Heart left ventricle (tissue), 16 donors: ENCODE data around the gene PRKG1. TPM values are rescaled to one million over a fixed set of nuclear protein-coding genes. Genes with fewer than 3 reads are reported as not detected.

Experiments
- ATAC-seq, 4 donors: fragments of 200-7000 bp; cut with Tn5 transposase; one replicate each; pipeline ENCODE4 v1.9.1; 2020 to 2022; ENCODE audit warnings: moderate library complexity in 4 of 4, mild to moderate bottlenecking in 3 of 4, moderate number of reproducible peaks in 1 of 4
- DNase-seq, 5 donors: peaks; one replicate each; pipeline ENCODE4 v3.0.0-alpha.2; 2020
- H3K27ac ChIP-seq, 12 donors: fragments of 200-600 bp; sonication (generic) in 4 of 12; one replicate each; pipeline versions ENCODE4 v1.5.0 to v1.8.0; 2016 to 2022; ENCODE audit warnings: mild to moderate bottlenecking in 2 of 12
- H3K27me3 ChIP-seq, 9 donors: fragments of 200-600 bp; sonication (generic) in 2 of 9; one replicate each; pipeline versions ENCODE4 v1.5.1 to v1.8.0; 2016 to 2022; ENCODE audit warnings: mild to moderate bottlenecking in 3 of 9
- H3K36me3 ChIP-seq, 9 donors: fragments of 200-600 bp; sonication (generic) in 2 of 9; one replicate each; pipeline versions ENCODE4 v1.5.0 to v1.8.0; 2018 to 2022; ENCODE audit warnings: mild to moderate bottlenecking in 2 of 9
- H3K4me1 ChIP-seq, 12 donors: fragments of 200-600 bp; sonication (generic) in 4 of 12; one replicate each; pipeline versions ENCODE4 v1.5.0 to v1.8.0; 2016 to 2022; ENCODE audit warnings: mild to moderate bottlenecking in 3 of 12
- H3K4me3 ChIP-seq, 12 donors: fragments of 200-600 bp; sonication (generic) in 4 of 12; one replicate each; pipeline versions ENCODE4 v1.5.0 to v1.8.0; 2017 to 2022; ENCODE audit warnings: mild to moderate bottlenecking in 9 of 12, moderate library complexity in 4 of 12
- H3K9me3 ChIP-seq, 12 donors: fragments of 200-600 bp; sonication (generic) in 4 of 12; one replicate each; pipeline versions ENCODE4 v1.5.0 to v1.8.0; 2016 to 2022; ENCODE audit warnings: mild to moderate bottlenecking in 1 of 12
- CTCF ChIP-seq, 12 donors: fragments of 200-600 bp; sonication (generic) in 4 of 12; IDR thresholded peaks; one replicate each; pipeline versions ENCODE4 v1.5.0 to v1.8.0; 2018 to 2022; ENCODE audit warnings: antibody characterized with exemption in 12 of 12, mild to moderate bottlenecking in 5 of 12
- POLR2A ChIP-seq, 2 donors: fragments of 450-650 bp; IDR thresholded peaks; one replicate each; pipeline ENCODE4 v1.6.1; 2017; ENCODE audit warnings: antibody characterized with exemption in 2 of 2, mild to moderate bottlenecking in 2 of 2, moderate library complexity in 2 of 2
- WGBS, 4 donors: extraction: QIAGEN DNeasy Blood & Tissue Kit in 2 of 4; methylation state at CpG; one replicate each; pipeline versions ENCODE4 v1.1.5 to v1.1.7; 2013 to 2018; 5-methylcytosine and 5-hydroxymethylcytosine counted together
- intact Hi-C, 10 donors: fragments of 100-400 bp; cut with DNase I; formaldehyde crosslinking; loops; one replicate each; pipeline versions ENCODE4 v1.11.1 to v1.14.2; 2022
- polyA plus RNA-seq, 2 donors: library from polyadenylated mRNA; stranded (reverse); fragments of 200-250 nt; gene quantifications; one replicate each; pipeline ENCODE4 v1.2.3, GENCODE V29; 2013
- total RNA-seq, 9 donors: library from RNA; depleted of rRNA in 2 of 9; stranded (reverse); fragments of >200 nt in 2 of 9; fragmentation: NEBNext Ultra II Directional in 3 of 9; extraction: Animal tissue kit (Norgen Biotek cat#: 25700) in 3 of 9; gene quantifications; one replicate each; pipeline versions ENCODE4 v1.1.0 to v1.2.4, GENCODE V29; 2016 to 2023
- donor health status: ischemic (EF 13 %, LVEDD 7.1; RV severe dilation, severe dysfunction).
- donor health status: healthy with polysubstance abuse.
- donor health status: DM: no; HTN: yes; CAD: no.
- donor health status: DM: no; HTN: no; CAD: no.
- donor health status: ischemic (EF 25% LVEDD 6.9; RV normal size, moderate dysfunction).
- donor health status: ischemic (EF 25% LVEDD 5.7; RV mildly dilated, moderate dysfunction).
- donor health status: healthy.
- donor health status: DM: yes; HTN: yes; CAD: no.
- donor health status: ischemic (EF 35%, LVEDD 5.7; RV mildly dilated, moderate dysfunction).
- donor health status: nonischemic (EF 11% LVEDD 7.7; RV severe dilation, severe dysfunction).
- donor health status: DM: yes; HTN: yes; CAD: no.
- donor health status: PGD.
- donor health status: ischemic (EF 29% LVEDD 5.4; RV normal size, mild dysfunction).
- donor health status: nonischemic (EF 23%, LVEDD 6.1; RV moderate dilation, normal function).

Gene PRKG1
- total and polyA plus RNA-seq, 11 donors, result 5.5 to 37.3 (median 29.3) TPM

- WGBS, 4 donors, result 78 to 89% (median 84%) methylated on average over 5 of the region's 5 CpGs
- Histone ChIP-seq H3K9me3 (no peaks in the 10 kb centered on the region), H3K27ac (peak overlapping the region in 8 of 12 donors; percentile 21 to 70 (median 53)), H3K36me3 (no peaks in the 10 kb centered on the region), H3K27me3 (no peaks in the 10 kb centered on the region), H3K4me3 (no peak overlapping the region), H3K4me1 (peaks cover 0 to 40% (median 8%) of the 10 kb centered on the region in 12 donors)
- TF ChIP-seq CTCF (IDR thresholded peaks at IDR 0.05) (no peak), POLR2A (IDR thresholded peaks at IDR 0.05) (no peak)
- ATAC-seq, result no peak
- intact Hi-C loops, result loop anchor here in 3 of 10 donors (10.0 kb wide), 1 partner anchor 247 kb away; no protein-coding TSS in a partner anchor
- DNase-seq, result no peak
These were observed 633.6 kb downstream of the PRKG1 start for GRCh38 chr10:51707821-51708424.

- no peaks in the 10 kb centered on the region for H3K36me3 ChIP-seq
- WGBS, 4 donors, result 79 to 93% (median 86%) methylated on average over 2 of the region's 2 CpGs
- peaks cover 0 to 40% (median 8%) of the 10 kb centered on the region in 12 donors for H3K4me1 ChIP-seq
- no peak for DNase-seq
- no peak for ATAC-seq
- peak overlapping the region in 2 of 12 donors; percentile 65 to 70 for H3K27ac ChIP-seq
- no peaks in the 10 kb centered on the region for H3K27me3 ChIP-seq
- H3K9me3 ChIP-seq, result no peaks in the 10 kb centered on the region
- no peak for TF ChIP-seq CTCF (IDR thresholded peaks at IDR 0.05)
- no peak for TF ChIP-seq POLR2A (IDR thresholded peaks at IDR 0.05)
- intact Hi-C loops, result loop anchor here in 3 of 10 donors (10.0 kb wide), 1 partner anchor 246 kb away; no protein-coding TSS in a partner anchor
- no peak overlapping the region for H3K4me3 ChIP-seq
These were observed 634.3 kb downstream of the PRKG1 start for GRCh38 chr10:51708609-51709008.

- Histone ChIP-seq H3K27ac (peak overlapping the region in 1 of 12 donors; percentile 3), H3K4me3 (no peak overlapping the region), H3K36me3 (no peaks in the 10 kb centered on the region), H3K4me1 (peaks cover 0 to 40% (median 8%) of the 10 kb centered on the region in 12 donors), H3K9me3 (no peaks in the 10 kb centered on the region), H3K27me3 (no peaks in the 10 kb centered on the region)
- intact Hi-C loops, result loop anchor here in 3 of 10 donors (10.0 kb wide), 1 partner anchor 245 kb away; no protein-coding TSS in a partner anchor
- ATAC-seq (no peak), DNase-seq (no peak)
- TF ChIP-seq POLR2A (IDR thresholded peaks at IDR 0.05), result no peak
- no peak for TF ChIP-seq CTCF (IDR thresholded peaks at IDR 0.05)
- 67 to 88% (median 67%) methylated on average over 2 of the region's 2 CpGs for WGBS, 4 donors
These were observed 635.2 kb downstream of the PRKG1 start for GRCh38 chr10:51709324-51709972.

- DNase-seq, result no peak
- no peaks in the 10 kb centered on the region for H3K9me3 ChIP-seq
- no peak overlapping the region for H3K27ac ChIP-seq
- no peak for ATAC-seq
- H3K4me3 ChIP-seq, result no peak overlapping the region
- TF ChIP-seq POLR2A (IDR thresholded peaks at IDR 0.05) (no peak), CTCF (IDR thresholded peaks at IDR 0.05) (no peak)
- no peaks in the 10 kb centered on the region for H3K36me3 ChIP-seq
- intact Hi-C loops, result no loop called here
- H3K27me3 ChIP-seq, result no peaks in the 10 kb centered on the region
- 63 to 65% (median 63%) methylated on average over 1 of the region's 1 CpG for WGBS, 4 donors
- peaks cover 0 to 31% (median 8%) of the 10 kb centered on the region in 12 donors for H3K4me1 ChIP-seq
These were observed 637.2 kb downstream of the PRKG1 start for GRCh38 chr10:51711519-51711891.
